ENCODE data around the gene TMEM38B. TPM values are rescaled to one million over a fixed set of nuclear protein-coding genes. Genes with fewer than 3 reads are reported as not detected.

The TMEM38B gene
- total RNA-seq, 2 experiments from 2014 or later: 15.9 to 22.5 TPM

GRCh38 chr9:105681313-105681712 lies 13.0 kb upstream of the TMEM38B start:
- ChIA-PET CTCF (ENCODE audit: unreplicated experiment) (no interaction called here), POLR2A (interaction anchor here (0.7 kb wide), 2 partner anchors 309 to 534 kb away, joined by 3 read pairs; no protein-coding TSS in a partner anchor)
- intact Hi-C loops (cut with micrococcal nuclease; ENCODE audit: unreplicated experiment): no loop called here
- H3K4me2 ChIP-seq (ENCODE audit: low read length): no peak overlapping the region
- H3K9me3 ChIP-seq (ENCODE audit: low read length): peaks cover 7% of the 10 kb centered on the region; the same call in 1 of the 2 replicates
- no peaks in the 10 kb centered on the region for H3K79me2 ChIP-seq (ENCODE audit: insufficient read depth, low read depth, low read length)
- no TSS peak for BruUV-seq (replicated peaks)
- no peak overlapping the region for H3K27ac ChIP-seq (ENCODE audit: low read depth, low read length, poor library complexity, severe bottlenecking)
- TF ChIP-seq, protein P1, sequence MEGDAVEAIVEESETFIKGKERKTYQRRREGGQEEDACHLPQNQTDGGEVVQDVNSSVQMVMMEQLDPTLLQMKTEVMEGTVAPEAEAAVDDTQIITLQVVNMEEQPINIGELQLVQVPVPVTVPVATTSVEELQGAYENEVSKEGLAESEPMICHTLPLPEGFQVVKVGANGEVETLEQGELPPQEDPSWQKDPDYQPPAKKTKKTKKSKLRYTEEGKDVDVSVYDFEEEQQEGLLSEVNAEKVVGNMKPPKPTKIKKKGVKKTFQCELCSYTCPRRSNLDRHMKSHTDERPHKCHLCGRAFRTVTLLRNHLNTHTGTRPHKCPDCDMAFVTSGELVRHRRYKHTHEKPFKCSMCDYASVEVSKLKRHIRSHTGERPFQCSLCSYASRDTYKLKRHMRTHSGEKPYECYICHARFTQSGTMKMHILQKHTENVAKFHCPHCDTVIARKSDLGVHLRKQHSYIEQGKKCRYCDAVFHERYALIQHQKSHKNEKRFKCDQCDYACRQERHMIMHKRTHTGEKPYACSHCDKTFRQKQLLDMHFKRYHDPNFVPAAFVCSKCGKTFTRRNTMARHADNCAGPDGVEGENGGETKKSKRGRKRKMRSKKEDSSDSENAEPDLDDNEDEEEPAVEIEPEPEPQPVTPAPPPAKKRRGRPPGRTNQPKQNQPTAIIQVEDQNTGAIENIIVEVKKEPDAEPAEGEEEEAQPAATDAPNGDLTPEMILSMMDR (conservative IDR thresholded peaks at IDR 0.05; ENCODE audit: low read length): no peak
- no peak for TF ChIP-seq EZH2phosphoT487 (IDR thresholded peaks at IDR 0.05; ENCODE audit: borderline replicate concordance, low read depth, low read length)
- DNase-seq (ENCODE audit: low spot score): no peak
- no peaks in the 10 kb centered on the region for H4K20me1 ChIP-seq (ENCODE audit: insufficient read depth, low read length)
- no peaks in the 10 kb centered on the region for H3K9me2 ChIP-seq (ENCODE audit: insufficient read depth, low read length)
- H3K4me3 ChIP-seq (ENCODE audit: low read depth, low read length, poor library complexity, severe bottlenecking): no peak overlapping the region
- H3K36me3 ChIP-seq (ENCODE audit: insufficient read depth, low read length): no peaks in the 10 kb centered on the region
- no peak overlapping the region for H2AFZ ChIP-seq (ENCODE audit: low read length)
- H3K4me1 ChIP-seq (ENCODE audit: insufficient read depth, low read length, poor library complexity, severe bottlenecking): no peaks in the 10 kb centered on the region

DNA sequence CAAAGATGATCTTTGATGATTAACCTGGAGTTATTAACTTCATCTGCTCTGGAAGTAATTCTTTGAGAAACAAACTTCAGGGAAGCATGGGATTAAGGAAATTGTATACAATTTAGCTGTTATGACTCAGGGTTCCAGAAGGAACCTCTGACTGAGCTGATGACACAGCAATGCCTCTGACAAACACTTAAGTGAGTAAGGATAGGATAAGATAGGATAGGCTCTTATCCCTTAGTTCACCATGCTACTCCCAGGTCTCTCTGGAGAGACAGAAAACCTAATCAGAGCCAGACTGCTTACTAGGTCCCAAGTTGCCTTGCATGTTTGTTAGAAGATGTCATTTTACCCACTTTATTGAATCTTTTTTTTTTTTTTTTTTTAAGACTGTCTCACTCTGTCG lies 12.6 kb upstream of the TMEM38B start:
- H3K4me1 ChIP-seq (ENCODE audit: insufficient read depth, low read length, poor library complexity, severe bottlenecking): no peaks in the 10 kb centered on the region
- ChIA-PET CTCF (ENCODE audit: unreplicated experiment) (no interaction called here), POLR2A (interaction anchor here (0.6 to 0.7 kb wide), 2 partner anchors 54 to 309 kb away, joined by 3 read pairs; no protein-coding TSS in a partner anchor)
- no peaks in the 10 kb centered on the region for H3K36me3 ChIP-seq (ENCODE audit: insufficient read depth, low read length)
- no peaks in the 10 kb centered on the region for H4K20me1 ChIP-seq (ENCODE audit: insufficient read depth, low read length)
- peaks cover 7% of the 10 kb centered on the region; the same call in 1 of the 2 replicates for H3K9me3 ChIP-seq (ENCODE audit: low read length)
- intact Hi-C loops (cut with micrococcal nuclease; ENCODE audit: unreplicated experiment): no loop called here
- no peaks in the 10 kb centered on the region for H3K9me2 ChIP-seq (ENCODE audit: insufficient read depth, low read length)
- no peak overlapping the region for H3K4me3 ChIP-seq (ENCODE audit: low read depth, low read length, poor library complexity, severe bottlenecking)
- no peak overlapping the region for H3K27ac ChIP-seq (ENCODE audit: low read depth, low read length, poor library complexity, severe bottlenecking)
- no peak for TF ChIP-seq EZH2phosphoT487 (IDR thresholded peaks at IDR 0.05; ENCODE audit: borderline replicate concordance, low read depth, low read length)
- TF ChIP-seq, protein P1 (conservative IDR thresholded peaks at IDR 0.05; ENCODE audit: low read length): no peak
- no peak overlapping the region for H3K4me2 ChIP-seq (ENCODE audit: low read length)
- H2AFZ ChIP-seq (ENCODE audit: low read length): no peak overlapping the region
- BruUV-seq (replicated peaks): no TSS peak
- H3K79me2 ChIP-seq (ENCODE audit: insufficient read depth, low read depth, low read length): no peaks in the 10 kb centered on the region
- no peak for DNase-seq (ENCODE audit: low spot score)

DNA sequence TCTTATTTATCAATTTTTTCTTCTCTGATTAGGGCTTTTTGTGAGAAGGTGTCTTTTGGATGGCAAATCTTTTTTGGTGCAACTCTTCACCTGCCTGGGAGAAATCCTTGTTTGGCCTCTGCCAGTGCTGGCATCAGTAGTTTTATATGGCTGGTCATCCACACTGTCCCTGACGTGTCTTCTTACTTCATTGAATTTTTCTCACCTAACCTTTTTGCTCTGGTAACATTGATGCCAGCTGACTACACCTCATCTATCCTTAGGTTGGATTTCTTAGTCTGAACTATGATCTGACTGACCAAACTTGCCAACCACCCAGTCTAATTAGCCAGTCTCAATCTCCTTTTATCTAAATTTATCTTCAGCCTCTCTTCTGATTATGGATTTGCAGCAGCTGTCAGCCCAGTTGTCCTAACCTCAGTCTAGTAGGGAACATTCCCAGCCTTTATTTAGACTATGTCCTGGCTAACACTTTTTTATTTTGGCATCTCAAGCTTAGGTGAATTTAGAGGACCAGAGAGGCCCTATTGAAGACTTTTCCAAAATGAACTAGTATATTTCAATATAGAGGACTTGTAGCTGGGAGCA lies 10.6 kb upstream of the TMEM38B start:
- peaks cover 7% of the 10 kb centered on the region; the same call in 1 of the 2 replicates for H3K9me3 ChIP-seq (ENCODE audit: low read length)
- H3K79me2 ChIP-seq (ENCODE audit: insufficient read depth, low read depth, low read length): no peaks in the 10 kb centered on the region
- H3K4me3 ChIP-seq (ENCODE audit: low read depth, low read length, poor library complexity, severe bottlenecking): no peak overlapping the region
- DNase-seq (ENCODE audit: low spot score): no peak
- ChIA-PET CTCF (ENCODE audit: unreplicated experiment) (no interaction called here), POLR2A (no interaction called here)
- H3K4me1 ChIP-seq (ENCODE audit: insufficient read depth, low read length, poor library complexity, severe bottlenecking): no peaks in the 10 kb centered on the region
- intact Hi-C loops (cut with micrococcal nuclease; ENCODE audit: unreplicated experiment): no loop called here
- no peak for TF ChIP-seq EZH2phosphoT487 (IDR thresholded peaks at IDR 0.05; ENCODE audit: borderline replicate concordance, low read depth, low read length)
- TF ChIP-seq, protein P1 (conservative IDR thresholded peaks at IDR 0.05; ENCODE audit: low read length): no peak
- BruUV-seq (replicated peaks): no TSS peak
- no peak overlapping the region for H3K4me2 ChIP-seq (ENCODE audit: low read length)
- no peak overlapping the region for H3K27ac ChIP-seq (ENCODE audit: low read depth, low read length, poor library complexity, severe bottlenecking)
- no peak overlapping the region for H2AFZ ChIP-seq (ENCODE audit: low read length)
- no peaks in the 10 kb centered on the region for H3K9me2 ChIP-seq (ENCODE audit: insufficient read depth, low read length)
- no peaks in the 10 kb centered on the region for H3K36me3 ChIP-seq (ENCODE audit: insufficient read depth, low read length)
- H4K20me1 ChIP-seq (ENCODE audit: insufficient read depth, low read length): no peaks in the 10 kb centered on the region
